ENCODE results near the gene SRPK3.
A peak's percentile ranks its signal among the peaks of the same experiment; 100 is the strongest.

DNA sequence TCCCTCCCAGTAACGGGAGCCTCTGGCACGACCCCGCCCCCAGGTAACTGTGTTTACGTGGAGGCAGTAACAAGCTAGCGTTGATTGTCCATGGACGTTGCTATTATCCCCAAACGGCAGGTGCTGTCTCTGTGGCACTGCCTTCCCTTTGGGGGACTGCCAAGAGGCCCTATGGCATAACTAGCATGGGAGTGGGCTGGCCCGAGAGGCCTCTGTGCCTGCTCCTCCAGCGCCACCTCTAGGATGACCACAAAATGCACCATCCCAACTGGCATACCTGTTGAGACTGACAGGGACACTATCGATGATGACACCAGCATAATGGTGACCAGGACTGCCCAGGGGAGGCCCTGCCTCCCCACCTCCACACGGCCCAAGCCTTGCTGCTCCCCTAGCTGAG is 1.5 kb downstream of the SRPK3 start:
- TF ChIP-seq, protein P1, sequence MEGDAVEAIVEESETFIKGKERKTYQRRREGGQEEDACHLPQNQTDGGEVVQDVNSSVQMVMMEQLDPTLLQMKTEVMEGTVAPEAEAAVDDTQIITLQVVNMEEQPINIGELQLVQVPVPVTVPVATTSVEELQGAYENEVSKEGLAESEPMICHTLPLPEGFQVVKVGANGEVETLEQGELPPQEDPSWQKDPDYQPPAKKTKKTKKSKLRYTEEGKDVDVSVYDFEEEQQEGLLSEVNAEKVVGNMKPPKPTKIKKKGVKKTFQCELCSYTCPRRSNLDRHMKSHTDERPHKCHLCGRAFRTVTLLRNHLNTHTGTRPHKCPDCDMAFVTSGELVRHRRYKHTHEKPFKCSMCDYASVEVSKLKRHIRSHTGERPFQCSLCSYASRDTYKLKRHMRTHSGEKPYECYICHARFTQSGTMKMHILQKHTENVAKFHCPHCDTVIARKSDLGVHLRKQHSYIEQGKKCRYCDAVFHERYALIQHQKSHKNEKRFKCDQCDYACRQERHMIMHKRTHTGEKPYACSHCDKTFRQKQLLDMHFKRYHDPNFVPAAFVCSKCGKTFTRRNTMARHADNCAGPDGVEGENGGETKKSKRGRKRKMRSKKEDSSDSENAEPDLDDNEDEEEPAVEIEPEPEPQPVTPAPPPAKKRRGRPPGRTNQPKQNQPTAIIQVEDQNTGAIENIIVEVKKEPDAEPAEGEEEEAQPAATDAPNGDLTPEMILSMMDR (IDR thresholded peaks at IDR 0.05), result 0 out of 2 replicates have a peak, but pooled peaks have one; percentile 18
- no peak for TF ChIP-seq ZFX (IDR thresholded peaks at IDR 0.05; ENCODE audit: borderline replicate concordance)
